ENCODE data around the gene CYB561D2.

Gene CYB561D2

DNA sequence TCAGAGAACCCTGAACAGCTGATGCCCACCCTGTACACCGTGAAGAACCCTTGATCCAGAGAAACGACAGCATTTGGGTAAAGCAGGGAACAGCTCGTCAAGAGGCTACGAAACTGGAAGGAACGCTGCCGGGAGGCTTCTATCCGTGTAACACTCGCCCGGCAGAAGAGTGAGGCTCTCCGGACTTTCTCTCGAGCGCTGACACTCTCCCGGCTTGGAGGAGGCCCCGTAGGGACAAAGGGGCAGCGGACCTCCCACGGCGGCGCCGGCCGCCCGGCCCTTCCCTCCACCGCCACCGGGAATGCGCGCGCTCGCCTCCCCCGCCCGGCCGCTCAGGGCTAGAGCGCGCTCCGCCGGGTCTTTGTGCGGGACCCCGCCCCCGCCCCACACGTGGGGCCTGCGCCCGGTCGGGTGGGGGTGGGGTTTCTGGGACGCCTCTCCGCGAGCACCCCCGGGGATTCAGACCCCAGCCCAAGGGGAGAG lies 29.8 kb upstream of the CYB561D2 start:
- no peaks in the 10 kb centered on the region for H3K9me3 ChIP-seq (replicated peaks; ENCODE audit: insufficient read depth, low read length)
- DNase-seq, result peak; percentile 73
- peak overlapping the region; percentile 95 for H3K9ac ChIP-seq (ENCODE audit: low read length)
- H3K79me2 ChIP-seq (ENCODE audit: low read length), result peaks cover 15% of the 10 kb centered on the region; the same call in 1 of the 2 replicates
- no peak for TF ChIP-seq EZH2 (optimal IDR thresholded peaks at IDR 0.05; ENCODE audit: low read depth, low read length)
- no peak for TF ChIP-seq EZH2phosphoT487 (IDR thresholded peaks at IDR 0.05; ENCODE audit: low read length)
- TF ChIP-seq, protein P1, sequence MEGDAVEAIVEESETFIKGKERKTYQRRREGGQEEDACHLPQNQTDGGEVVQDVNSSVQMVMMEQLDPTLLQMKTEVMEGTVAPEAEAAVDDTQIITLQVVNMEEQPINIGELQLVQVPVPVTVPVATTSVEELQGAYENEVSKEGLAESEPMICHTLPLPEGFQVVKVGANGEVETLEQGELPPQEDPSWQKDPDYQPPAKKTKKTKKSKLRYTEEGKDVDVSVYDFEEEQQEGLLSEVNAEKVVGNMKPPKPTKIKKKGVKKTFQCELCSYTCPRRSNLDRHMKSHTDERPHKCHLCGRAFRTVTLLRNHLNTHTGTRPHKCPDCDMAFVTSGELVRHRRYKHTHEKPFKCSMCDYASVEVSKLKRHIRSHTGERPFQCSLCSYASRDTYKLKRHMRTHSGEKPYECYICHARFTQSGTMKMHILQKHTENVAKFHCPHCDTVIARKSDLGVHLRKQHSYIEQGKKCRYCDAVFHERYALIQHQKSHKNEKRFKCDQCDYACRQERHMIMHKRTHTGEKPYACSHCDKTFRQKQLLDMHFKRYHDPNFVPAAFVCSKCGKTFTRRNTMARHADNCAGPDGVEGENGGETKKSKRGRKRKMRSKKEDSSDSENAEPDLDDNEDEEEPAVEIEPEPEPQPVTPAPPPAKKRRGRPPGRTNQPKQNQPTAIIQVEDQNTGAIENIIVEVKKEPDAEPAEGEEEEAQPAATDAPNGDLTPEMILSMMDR (IDR thresholded peaks at IDR 0.05; ENCODE audit: low read length), result no peak
- no peaks in the 10 kb centered on the region for H3K9me2 ChIP-seq (replicated peaks; ENCODE audit: insufficient read depth, low read length)
- peak overlapping the region; percentile 96 for H3K4me2 ChIP-seq (ENCODE audit: low read depth, low read length)
- H3K27ac ChIP-seq (ENCODE audit: low read length), result peak overlapping the region; percentile 80; the same call in 1 of the 2 replicates
- no peaks in the 10 kb centered on the region for H3K36me3 ChIP-seq (replicated peaks; ENCODE audit: insufficient read depth, low read length)
- peak overlapping the region; percentile 83 for H3K4me3 ChIP-seq (ENCODE audit: low read length)
- H4K20me1 ChIP-seq (ENCODE audit: insufficient read depth, low read length), result no peaks in the 10 kb centered on the region
- no peaks in the 10 kb centered on the region for H3K27me3 ChIP-seq (replicated peaks; ENCODE audit: insufficient read depth, low read length)
- H2AFZ ChIP-seq (ENCODE audit: low read length), result peak overlapping the region; percentile 91; the same call in 1 of the 2 replicates
- no peaks in the 10 kb centered on the region for H3F3A ChIP-seq (ENCODE audit: insufficient read depth, low read length)
- H3K4me1 ChIP-seq (ENCODE audit: low read length), result 0 out of 2 replicates have a peak, but pooled peaks cover 8% of the 10 kb centered on the region

GRCh38 chr3:50321336-50322114 lies 29.1 kb upstream of the CYB561D2 start:
- Histone ChIP-seq H2AFZ (ENCODE audit: low read length) (peak overlapping the region; percentile 91), H3K27ac (ENCODE audit: low read length) (peak overlapping the region; percentile 80), H3F3A (ENCODE audit: insufficient read depth, low read length) (no peaks in the 10 kb centered on the region), H3K9me2 (replicated peaks; ENCODE audit: insufficient read depth, low read length) (no peaks in the 10 kb centered on the region), H3K4me3 (ENCODE audit: low read length) (peak overlapping the region; percentile 83), H3K4me1 (ENCODE audit: low read length) (0 out of 2 replicates have a peak, but pooled peaks cover 8% of the 10 kb centered on the region), H4K20me1 (ENCODE audit: insufficient read depth, low read length) (no peaks in the 10 kb centered on the region), H3K9me3 (replicated peaks; ENCODE audit: insufficient read depth, low read length) (no peaks in the 10 kb centered on the region), H3K36me3 (replicated peaks; ENCODE audit: insufficient read depth, low read length) (no peaks in the 10 kb centered on the region), H3K79me2 (ENCODE audit: low read length) (peaks cover 21% of the 10 kb centered on the region), H3K27me3 (replicated peaks; ENCODE audit: insufficient read depth, low read length) (no peaks in the 10 kb centered on the region), H3K9ac (ENCODE audit: low read length) (peak overlapping the region; percentile 95), H3K4me2 (ENCODE audit: low read depth, low read length) (peak overlapping the region; percentile 75)
- TF ChIP-seq EZH2 (optimal IDR thresholded peaks at IDR 0.05; ENCODE audit: low read depth, low read length) (no peak), EZH2phosphoT487 (IDR thresholded peaks at IDR 0.05; ENCODE audit: low read length) (no peak)
- TF ChIP-seq, protein P1 (IDR thresholded peaks at IDR 0.05; ENCODE audit: low read length), result peak; percentile 59
- peak; percentile 89 for DNase-seq

DNA sequence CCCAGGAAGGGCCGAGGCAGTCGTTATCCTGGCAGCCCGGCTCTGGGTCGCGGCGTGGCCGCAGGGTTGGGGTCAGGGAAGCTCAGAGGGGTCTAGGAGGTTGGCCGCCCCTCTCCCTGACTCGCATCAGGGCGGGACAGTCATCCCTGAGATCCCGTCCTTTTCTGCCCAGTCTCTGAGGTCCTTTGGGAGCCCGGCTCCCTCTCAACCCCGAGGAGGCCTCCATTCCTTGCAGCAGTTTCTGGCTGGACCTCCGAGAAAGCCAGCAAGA lies 28.6 kb upstream of the CYB561D2 start:
- H3K79me2 ChIP-seq (ENCODE audit: low read length), result peaks cover 27% of the 10 kb centered on the region
- H2AFZ ChIP-seq (ENCODE audit: low read length), result peak overlapping the region; percentile 91
- H3K36me3 ChIP-seq (replicated peaks; ENCODE audit: insufficient read depth, low read length), result no peaks in the 10 kb centered on the region
- H3F3A ChIP-seq (ENCODE audit: insufficient read depth, low read length), result no peaks in the 10 kb centered on the region
- H3K4me3 ChIP-seq (ENCODE audit: low read length), result peak overlapping the region; percentile 83
- H3K9ac ChIP-seq (ENCODE audit: low read length), result peak overlapping the region; percentile 95; the same call in 1 of the 2 replicates
- no peak for TF ChIP-seq EZH2phosphoT487 (IDR thresholded peaks at IDR 0.05; ENCODE audit: low read length)
- TF ChIP-seq, protein P1 (IDR thresholded peaks at IDR 0.05; ENCODE audit: low read length), result no peak
- TF ChIP-seq EZH2 (optimal IDR thresholded peaks at IDR 0.05; ENCODE audit: low read depth, low read length), result no peak
- 0 out of 2 replicates have a peak, but pooled peaks cover 8% of the 10 kb centered on the region for H3K4me1 ChIP-seq (ENCODE audit: low read length)
- no peak for DNase-seq
- H3K9me2 ChIP-seq (replicated peaks; ENCODE audit: insufficient read depth, low read length), result no peaks in the 10 kb centered on the region
- no peaks in the 10 kb centered on the region for H3K27me3 ChIP-seq (replicated peaks; ENCODE audit: insufficient read depth, low read length)
- H3K27ac ChIP-seq (ENCODE audit: low read length), result no peak overlapping the region
- no peaks in the 10 kb centered on the region for H4K20me1 ChIP-seq (ENCODE audit: insufficient read depth, low read length)
- no peaks in the 10 kb centered on the region for H3K9me3 ChIP-seq (replicated peaks; ENCODE audit: insufficient read depth, low read length)
- H3K4me2 ChIP-seq (ENCODE audit: low read depth, low read length), result peak overlapping the region; percentile 75

All from MM.1S (cell line).